Measurements from ENCODE around the gene PTCD1. TPM values are rescaled to one million over a fixed set of nuclear protein-coding genes. Genes with fewer than 3 reads are reported as not detected.

The PTCD1 gene
- total and polyA plus RNA-seq, 9 of the 15 experiments (the other 6 are each of a cell fraction or from before 2014, with no cell fraction given), result 0.46 to 17.1 (median 6.2) TPM

GRCh38 chr7:99387912-99388311 lies 50.7 kb downstream of the PTCD1 start (continued):
- TF ChIP-seq CREB3 (tag; conservative IDR thresholded peaks at IDR 0.05; ENCODE audit: low read depth) (no peak), LARP7 (IDR thresholded peaks at IDR 0.05) (no peak), RBFOX2 (IDR thresholded peaks at IDR 0.05; ENCODE audit: low read depth, low read length) (0 out of 2 replicates have a peak, but pooled peaks have one; percentile 36), SUPT5H (IDR thresholded peaks at IDR 0.05) (0 out of 2 replicates have a peak, but pooled peaks have one; percentile 16), EWSR1 (IDR thresholded peaks at IDR 0.05; ENCODE audit: borderline replicate concordance, low read depth, partially characterized antibody) (no peak), YBX1 (IDR thresholded peaks at IDR 0.05) (no peak), GTF2E2 (tag; IDR thresholded peaks at IDR 0.05) (no peak), TOE1 (IDR thresholded peaks at IDR 0.05; ENCODE audit: borderline replicate concordance) (no peak), TOE1 (CRISPR knock-in tag; IDR thresholded peaks at IDR 0.05; ENCODE audit: borderline replicate concordance, low read depth) (no peak), OTX1 (CRISPR knock-in tag; IDR thresholded peaks at IDR 0.05) (no peak), EHMT2 (IDR thresholded peaks at IDR 0.05) (no peak), KLF6 (CRISPR knock-in tag; IDR thresholded peaks at IDR 0.05; ENCODE audit: borderline replicate concordance) (no peak)
